Fibroblast of lung (primary cell): ENCODE results near the gene SLC7A5.

ENCODE experiments used
- CTCF ChIP-seq, 2 donors: IDR thresholded peaks in 1 of 2; conservative IDR thresholded peaks in 1 of 2; 1 replicate in 1 of 2; 2 replicates in 1 of 2; pipeline ENCODE4 v1.5.1; 2011 to 2012; ENCODE audit warnings: low read length in 2 of 2, control low read depth in 1 of 2, inconsistent platforms in 1 of 2, low read depth in 1 of 2, mild to moderate bottlenecking in 1 of 2
- EZH2 ChIP-seq: IDR thresholded peaks from 2 replicates; pipeline ENCODE4 v1.5.1; 2012; ENCODE audit warnings: low read length, control low read depth, mild to moderate bottlenecking; ENCODE audit errors: missing control alignments

GRCh38 chr16:87817910-87818309 is 51.4 kb downstream of the SLC7A5 start:
- TF ChIP-seq CTCF (conservative IDR thresholded peaks at IDR 0.05 in 1 of 2, IDR thresholded peaks at IDR 0.05 in 1 of 2; ENCODE audit: low read depth in 1 of 2, low read length in 2 of 2) (no peak), EZH2 (no peak)
